PFSK-1 (cell line): ENCODE data around the gene NEGR1.

Source experiments
- FOXP2 ChIP-seq: optimal IDR thresholded peaks from 2 replicates; pipeline ENCODE3; 2011; ENCODE audit warnings: borderline replicate concordance, control low read depth, inconsistent platforms; ENCODE audit not compliant: insufficient read depth; ENCODE audit errors: extremely low read length, extremely low read depth
- POLR2AphosphoS5 ChIP-seq: IDR thresholded peaks from 2 replicates; pipeline ENCODE4 v1.6.1; 2012; ENCODE audit warnings: low read depth, mild to moderate bottlenecking, control low read depth, low read length, moderate library complexity
- SIN3A ChIP-seq: IDR thresholded peaks from 2 replicates; pipeline ENCODE4 v1.6.1; 2012; ENCODE audit warnings: mild to moderate bottlenecking, low read length, moderate library complexity, borderline replicate concordance; ENCODE audit not compliant: insufficient read depth
- TAF1 ChIP-seq: IDR thresholded peaks from 2 replicates; pipeline ENCODE4 v1.6.1; 2012; ENCODE audit warnings: low read length, control low read depth, borderline replicate concordance; ENCODE audit not compliant: insufficient read depth
- TF ChIP-seq, protein P1 (sequence below), 2 experiments: IDR thresholded peaks; 2 replicates each; pipeline versions ENCODE4 v1.6.1 to v1.8.0; 2011 to 2012; ENCODE audit warnings: low read depth in 2 of 2, low read length in 2 of 2, control low read depth in 1 of 2, inconsistent platforms in 1 of 2, mild to moderate bottlenecking in 1 of 2, moderate library complexity in 1 of 2; ENCODE audit not compliant: insufficient read depth in 1 of 2

NEGR1 gene

GRCh38 chr1:71979882-71980281 is 302.5 kb downstream of the NEGR1 start:
- TF ChIP-seq TAF1 (no peak), SIN3A (no peak), FOXP2 (no peak), POLR2AphosphoS5 (no peak)
- TF ChIP-seq, protein P1, sequence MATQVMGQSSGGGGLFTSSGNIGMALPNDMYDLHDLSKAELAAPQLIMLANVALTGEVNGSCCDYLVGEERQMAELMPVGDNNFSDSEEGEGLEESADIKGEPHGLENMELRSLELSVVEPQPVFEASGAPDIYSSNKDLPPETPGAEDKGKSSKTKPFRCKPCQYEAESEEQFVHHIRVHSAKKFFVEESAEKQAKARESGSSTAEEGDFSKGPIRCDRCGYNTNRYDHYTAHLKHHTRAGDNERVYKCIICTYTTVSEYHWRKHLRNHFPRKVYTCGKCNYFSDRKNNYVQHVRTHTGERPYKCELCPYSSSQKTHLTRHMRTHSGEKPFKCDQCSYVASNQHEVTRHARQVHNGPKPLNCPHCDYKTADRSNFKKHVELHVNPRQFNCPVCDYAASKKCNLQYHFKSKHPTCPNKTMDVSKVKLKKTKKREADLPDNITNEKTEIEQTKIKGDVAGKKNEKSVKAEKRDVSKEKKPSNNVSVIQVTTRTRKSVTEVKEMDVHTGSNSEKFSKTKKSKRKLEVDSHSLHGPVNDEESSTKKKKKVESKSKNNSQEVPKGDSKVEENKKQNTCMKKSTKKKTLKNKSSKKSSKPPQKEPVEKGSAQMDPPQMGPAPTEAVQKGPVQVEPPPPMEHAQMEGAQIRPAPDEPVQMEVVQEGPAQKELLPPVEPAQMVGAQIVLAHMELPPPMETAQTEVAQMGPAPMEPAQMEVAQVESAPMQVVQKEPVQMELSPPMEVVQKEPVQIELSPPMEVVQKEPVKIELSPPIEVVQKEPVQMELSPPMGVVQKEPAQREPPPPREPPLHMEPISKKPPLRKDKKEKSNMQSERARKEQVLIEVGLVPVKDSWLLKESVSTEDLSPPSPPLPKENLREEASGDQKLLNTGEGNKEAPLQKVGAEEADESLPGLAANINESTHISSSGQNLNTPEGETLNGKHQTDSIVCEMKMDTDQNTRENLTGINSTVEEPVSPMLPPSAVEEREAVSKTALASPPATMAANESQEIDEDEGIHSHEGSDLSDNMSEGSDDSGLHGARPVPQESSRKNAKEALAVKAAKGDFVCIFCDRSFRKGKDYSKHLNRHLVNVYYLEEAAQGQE (IDR thresholded peaks at IDR 0.05; ENCODE audit: insufficient read depth in 1 of 2, low read depth in 2 of 2, low read length in 2 of 2): no peak

DNA sequence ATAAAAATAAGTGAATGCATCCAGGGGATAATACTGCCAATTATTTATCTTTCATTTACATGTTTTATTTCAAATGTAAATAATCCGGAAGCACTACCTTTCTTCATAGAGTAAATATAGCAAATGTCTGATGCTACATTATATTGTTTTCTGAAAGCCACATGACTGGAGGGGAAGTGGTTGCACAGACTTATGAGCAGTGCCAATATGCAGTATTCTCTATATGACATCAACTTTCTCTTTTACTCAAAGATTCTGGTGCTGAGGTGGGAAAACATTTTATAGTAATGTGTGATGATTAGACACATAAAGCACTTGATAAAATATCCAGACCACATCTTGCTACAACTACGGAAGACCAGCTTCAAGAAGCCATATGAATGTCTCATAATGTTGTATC is 314.7 kb downstream of the NEGR1 start:
- TF ChIP-seq TAF1: no peak
- no peak for TF ChIP-seq POLR2AphosphoS5
- TF ChIP-seq, protein P1 (IDR thresholded peaks at IDR 0.05; ENCODE audit: insufficient read depth in 1 of 2, low read depth in 2 of 2, low read length in 2 of 2): no peak
- no peak for TF ChIP-seq SIN3A
- no peak for TF ChIP-seq FOXP2

- TF ChIP-seq, protein P1 (IDR thresholded peaks at IDR 0.05; ENCODE audit: insufficient read depth in 1 of 2, low read depth in 2 of 2, low read length in 2 of 2): no peak
- TF ChIP-seq FOXP2: no peak
- TF ChIP-seq POLR2AphosphoS5: no peak
- TF ChIP-seq SIN3A: no peak
- TF ChIP-seq TAF1: no peak
Observed at GRCh38 chr1:71964188-71964587, 318.2 kb downstream of the NEGR1 start.

DNA sequence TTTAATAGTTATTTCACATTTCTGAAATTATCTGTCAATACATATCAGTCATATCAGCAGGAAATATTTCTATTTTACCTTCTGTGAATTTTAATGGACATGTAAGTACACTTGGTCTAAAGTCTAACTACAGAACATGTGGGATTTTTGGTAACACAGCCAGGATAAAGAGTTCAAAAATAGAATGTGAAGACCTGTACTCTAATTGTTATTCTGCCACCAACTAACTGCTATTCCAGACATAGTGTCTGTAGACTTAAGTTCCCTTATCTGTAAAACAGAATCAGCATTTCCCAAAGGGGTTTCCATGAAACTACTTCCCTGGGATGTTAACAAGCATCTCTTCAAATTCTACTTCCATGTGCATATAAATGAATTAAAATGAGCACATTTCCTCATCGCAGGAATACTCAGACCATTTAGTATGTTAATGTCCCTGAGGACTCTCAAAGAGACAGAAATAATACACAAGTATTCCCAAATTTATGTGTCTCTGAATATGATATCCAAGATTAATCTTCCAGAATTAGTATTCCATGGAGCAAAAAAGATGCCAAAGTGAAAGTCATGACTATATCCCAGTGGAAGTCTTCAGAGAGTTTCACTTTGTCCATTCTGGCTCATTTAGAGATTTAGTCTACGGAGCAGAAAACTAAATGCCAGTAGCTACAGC is 325.6 kb downstream of the NEGR1 start:
- TF ChIP-seq SIN3A: no peak
- TF ChIP-seq POLR2AphosphoS5: no peak
- TF ChIP-seq, protein P1 (IDR thresholded peaks at IDR 0.05; ENCODE audit: insufficient read depth in 1 of 2, low read depth in 2 of 2, low read length in 2 of 2): no peak
- TF ChIP-seq FOXP2: no peak
- no peak for TF ChIP-seq TAF1
